Activated CD4-positive, alpha-beta T cell treated with anti-CD3 and anti-CD28 coated beads for 1 hour (primary cell): ENCODE results near the gene ANP32A.
"Not testable (repeated sequence)": the region's sequence is repeated elsewhere in the genome, so short reads cannot be mapped to it uniquely, and the experiment has no call there.

ENCODE experiments used
- DNase-seq: peaks from one replicate; pipeline ENCODE4 v3.0.0-alpha.2; 2020

Gene ANP32A

GRCh38 chr15:68781766-68782588, 38.7 kb downstream of the ANP32A start:
- no peak for DNase-seq

GRCh38 chr15:68781217-68781616, 39.5 kb downstream of the ANP32A start:
- no peak for DNase-seq

GRCh38 chr15:68778876-68779275, 41.8 kb downstream of the ANP32A start:
- DNase-seq = no peak

- DNase-seq = no peak
These were observed 44.0 kb downstream of the ANP32A start for GRCh38 chr15:68776477-68777270.

- no peak for DNase-seq
These were observed 44.8 kb downstream of the ANP32A start for GRCh38 chr15:68775671-68776476.

GRCh38 chr15:68775236-68775577, 45.5 kb downstream of the ANP32A start:
- DNase-seq = no peak

- DNase-seq = no peak
These were observed 46.0 kb downstream of the ANP32A start for GRCh38 chr15:68774521-68775235.

- DNase-seq = no peak
These were observed 46.6 kb downstream of the ANP32A start for GRCh38 chr15:68774120-68774519.

- no peak for DNase-seq
These were observed 47.7 kb downstream of the ANP32A start for GRCh38 chr15:68773036-68773435.

- DNase-seq = no peak
These were observed 50.5 kb downstream of the ANP32A start for GRCh38 chr15:68770216-68770615.

GRCh38 chr15:68769702-68770101, 51.0 kb downstream of the ANP32A start:
- no peak for DNase-seq

GRCh38 chr15:68768321-68768720, 52.4 kb downstream of the ANP32A start:
- no peak for DNase-seq

GRCh38 chr15:68767833-68768232, 52.9 kb downstream of the ANP32A start:
- DNase-seq = no peak

- DNase-seq = no peak
These were observed 54.9 kb downstream of the ANP32A start for GRCh38 chr15:68765602-68766368.

- DNase-seq = no peak
These were observed 56.6 kb downstream of the ANP32A start for GRCh38 chr15:68764090-68764489.

- no peak for DNase-seq
These were observed 57.6 kb downstream of the ANP32A start for GRCh38 chr15:68763063-68763462.

- not testable (repeated sequence) for DNase-seq
These were observed 60.6 kb downstream of the ANP32A start for GRCh38 chr15:68759982-68760579.

- no peak for DNase-seq
These were observed 65.0 kb downstream of the ANP32A start for GRCh38 chr15:68755731-68756130.

- no peak for DNase-seq
These were observed 69.1 kb downstream of the ANP32A start for GRCh38 chr15:68751622-68752021.

- DNase-seq = no peak
These were observed 70.9 kb downstream of the ANP32A start for GRCh38 chr15:68749793-68750192.

- DNase-seq = no peak
These were observed 71.3 kb downstream of the ANP32A start for GRCh38 chr15:68749365-68749764.
